ENCODE results near the gene CES3. TPM values are rescaled to one million over a fixed set of nuclear protein-coding genes. Genes with fewer than 3 reads are reported as not detected.
"Not testable (repeated sequence)": the region's sequence is repeated elsewhere in the genome, so short reads cannot be mapped to it uniquely, and the experiment has no call there.

CES3 gene
- polyA plus RNA-seq, 1 donor (not counting 4 experiments of a cell fraction or from before 2014, with no cell fraction given): 1.5 TPM

DNA sequence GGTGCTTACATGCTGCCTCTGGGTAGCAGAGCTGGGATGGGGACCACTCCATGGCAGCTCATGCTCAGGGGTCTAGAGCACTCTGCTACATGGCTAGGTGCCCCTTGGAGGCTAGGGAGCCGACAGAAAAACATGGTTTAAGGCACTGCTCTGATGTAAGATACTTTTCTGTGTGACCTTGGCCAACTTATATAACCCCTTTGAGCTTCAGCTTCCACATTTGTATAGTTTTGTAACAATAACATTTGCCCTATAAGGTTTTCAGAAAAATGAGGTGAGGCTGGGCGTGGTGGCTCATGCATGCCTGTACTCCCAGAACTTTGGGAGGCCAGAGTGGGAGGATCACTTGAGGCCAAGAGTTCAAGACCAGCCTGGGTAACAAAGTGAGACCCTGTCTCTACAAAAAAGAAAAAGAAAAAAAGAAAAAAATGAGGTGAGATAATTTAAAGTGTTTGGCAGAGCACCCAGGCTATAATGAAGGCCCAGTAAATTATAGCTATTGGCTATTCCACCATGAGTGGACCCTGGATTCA is 30.5 kb downstream of the CES3 start:
- dilution Hi-C loops (cut with MboI; ENCODE audit: extremely low pct_ligation_motif_present, low sequenced_read_pairs): no loop called here
- no peak for FAIRE-seq
- TF ChIP-seq EZH2 (IDR thresholded peaks at IDR 0.05; ENCODE audit: low read length): no peak
- TF ChIP-seq, protein P1, sequence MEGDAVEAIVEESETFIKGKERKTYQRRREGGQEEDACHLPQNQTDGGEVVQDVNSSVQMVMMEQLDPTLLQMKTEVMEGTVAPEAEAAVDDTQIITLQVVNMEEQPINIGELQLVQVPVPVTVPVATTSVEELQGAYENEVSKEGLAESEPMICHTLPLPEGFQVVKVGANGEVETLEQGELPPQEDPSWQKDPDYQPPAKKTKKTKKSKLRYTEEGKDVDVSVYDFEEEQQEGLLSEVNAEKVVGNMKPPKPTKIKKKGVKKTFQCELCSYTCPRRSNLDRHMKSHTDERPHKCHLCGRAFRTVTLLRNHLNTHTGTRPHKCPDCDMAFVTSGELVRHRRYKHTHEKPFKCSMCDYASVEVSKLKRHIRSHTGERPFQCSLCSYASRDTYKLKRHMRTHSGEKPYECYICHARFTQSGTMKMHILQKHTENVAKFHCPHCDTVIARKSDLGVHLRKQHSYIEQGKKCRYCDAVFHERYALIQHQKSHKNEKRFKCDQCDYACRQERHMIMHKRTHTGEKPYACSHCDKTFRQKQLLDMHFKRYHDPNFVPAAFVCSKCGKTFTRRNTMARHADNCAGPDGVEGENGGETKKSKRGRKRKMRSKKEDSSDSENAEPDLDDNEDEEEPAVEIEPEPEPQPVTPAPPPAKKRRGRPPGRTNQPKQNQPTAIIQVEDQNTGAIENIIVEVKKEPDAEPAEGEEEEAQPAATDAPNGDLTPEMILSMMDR (optimal IDR thresholded peaks at IDR 0.05 in 1 of 3, IDR thresholded peaks at IDR 0.05 in 1 of 3, conservative IDR thresholded peaks at IDR 0.05 in 1 of 3; ENCODE audit: extremely low read depth in 1 of 3, insufficient read depth in 2 of 3, low read length in 3 of 3): no peak

DNA sequence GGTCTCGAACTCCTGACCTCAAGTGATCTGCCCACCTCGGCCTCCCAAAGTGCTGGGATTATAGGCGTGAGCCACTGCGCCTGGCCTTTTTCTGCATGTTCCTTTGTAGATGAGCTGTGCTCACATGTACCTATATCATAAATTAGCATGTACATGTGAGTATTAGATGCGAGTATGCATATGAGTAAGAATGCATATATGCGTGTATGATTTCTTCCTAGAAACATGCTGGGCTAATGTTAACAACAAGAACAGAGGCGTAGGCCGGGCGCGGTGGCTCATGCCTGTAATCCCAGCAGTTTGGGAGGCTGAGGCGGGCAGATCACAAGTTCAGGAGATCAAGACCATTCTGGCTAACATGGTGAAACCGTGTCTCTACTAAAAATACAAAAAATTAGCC is 32.5 kb downstream of the CES3 start:
- H3K4me3 ChIP-seq (ENCODE audit: control insufficient read depth in 2 of 3, extremely low read depth in 1 of 3, insufficient read depth in 2 of 3, low read depth in 1 of 3, low read length in 3 of 3); H3K4me2 ChIP-seq (ENCODE audit: control insufficient read depth, extremely low read depth, insufficient read depth, low read depth, low read length); H3K4me1 ChIP-seq (ENCODE audit: control insufficient read depth, extremely low read depth, insufficient read depth, low read length); H3K9me1 ChIP-seq (ENCODE audit: control insufficient read depth, extremely low read depth, insufficient read depth, low read length); H3K27me3 ChIP-seq (ENCODE audit: control insufficient read depth, extremely low read depth, insufficient read depth, low read length); dilution Hi-C loops (cut with MboI; ENCODE audit: extremely low pct_ligation_motif_present, low sequenced_read_pairs); DNase-seq (ENCODE audit: low read depth, low spot score); H3K27ac ChIP-seq (ENCODE audit: control insufficient read depth, insufficient read depth, low read length); H3K36me3 ChIP-seq (ENCODE audit: control insufficient read depth in 2 of 2, extremely low read depth in 1 of 2, insufficient read depth in 2 of 2, low read length in 2 of 2); FAIRE-seq; H2AFZ ChIP-seq (ENCODE audit: control insufficient read depth, low read length); H3K9me3 ChIP-seq (ENCODE audit: control insufficient read depth, low read depth, low read length); H4K20me1 ChIP-seq (ENCODE audit: control insufficient read depth, extremely low read depth, insufficient read depth, low read length); H3K9ac ChIP-seq (ENCODE audit: control insufficient read depth, extremely low read depth, insufficient read depth, low read length); H3K79me2 ChIP-seq (ENCODE audit: control insufficient read depth, insufficient read depth, low read length): not testable (repeated sequence)

More for the DNA sequence above, 30.5 kb downstream of the CES3 start:
- no peak for DNase-seq (ENCODE audit: low read depth, low spot score)
- Histone ChIP-seq H3K4me1 (ENCODE audit: control insufficient read depth, extremely low read depth, insufficient read depth, low read length) (peaks cover 9% of the 10 kb centered on the region), H2AFZ (ENCODE audit: control insufficient read depth, low read length) (no peak overlapping the region), H3K9me1 (ENCODE audit: control insufficient read depth, extremely low read depth, insufficient read depth, low read length) (no peaks in the 10 kb centered on the region), H3K27me3 (ENCODE audit: control insufficient read depth, extremely low read depth, insufficient read depth, low read length) (no peaks in the 10 kb centered on the region), H3K9me3 (ENCODE audit: control insufficient read depth, low read depth, low read length) (no peaks in the 10 kb centered on the region), H3K9ac (ENCODE audit: control insufficient read depth, extremely low read depth, insufficient read depth, low read length) (no peak overlapping the region), H3K79me2 (ENCODE audit: control insufficient read depth, insufficient read depth, low read length) (no peaks in the 10 kb centered on the region), H3K27ac (ENCODE audit: control insufficient read depth, insufficient read depth, low read length) (no peak overlapping the region), H3K4me3 (ENCODE audit: control insufficient read depth in 2 of 3, extremely low read depth in 1 of 3, insufficient read depth in 2 of 3, low read depth in 1 of 3, low read length in 3 of 3) (no peak overlapping the region), H3K4me2 (ENCODE audit: control insufficient read depth, extremely low read depth, insufficient read depth, low read depth, low read length) (no peak overlapping the region), H4K20me1 (ENCODE audit: control insufficient read depth, extremely low read depth, insufficient read depth, low read length) (no peaks in the 10 kb centered on the region), H3K36me3 (ENCODE audit: control insufficient read depth in 2 of 2, extremely low read depth in 1 of 2, insufficient read depth in 2 of 2, low read length in 2 of 2) (no peaks in the 10 kb centered on the region)

Data from keratinocyte (primary cell).